Endothelial cell of umbilical vein (primary cell): ENCODE measurements around the gene CAPN2. TPM values are rescaled to one million over a fixed set of nuclear protein-coding genes. Genes with fewer than 3 reads are reported as not detected.

Experiments used
- BruUV-seq: library from RNA; stranded (reverse); fragments of 400-500 nt; replicated peaks from 2 replicates; lab custom pipeline; 2021; lab: Mats Ljungman, UMichigan
- CTCF ChIA-PET: fragments of 300-600, 350-600 bp; sonication (Branson Sonifier 250); formaldehyde crosslinking; loops from one replicate; lab custom pipeline; 2021; ENCODE audit warnings: antibody characterized with exemption, inconsistent platforms; lab: Charles Lee
- POLR2A ChIA-PET: fragments of 300-600, 350-600 bp; sonication (Branson Sonifier 250); formaldehyde crosslinking; loops from one replicate; lab custom pipeline; 2021; ENCODE audit warnings: antibody characterized with exemption, inconsistent platforms; lab: Charles Lee
- DNase-seq: peaks from one replicate; pipeline ENCODE4 v3.0.0-alpha.2; 2011; ENCODE audit warnings: low read depth, low spot score
- FAIRE-seq: peaks from 2 replicates; lab custom pipeline; 2011; peaks lifted over from hg19 to GRCh38; lab: Jason Lieb, UNC
- H2AFZ ChIP-seq: 2 replicates; pipeline ENCODE4 v1.6.0; 2012; ENCODE audit warnings: low read depth, low read length, control low read depth, inconsistent platforms
- H3K27ac ChIP-seq: 2 replicates; pipeline ENCODE4 v1.5.1; 2011; ENCODE audit warnings: low read depth, mild to moderate bottlenecking, control low read depth, low read length, moderate library complexity; ENCODE audit not compliant: insufficient read depth
- H3K27me3 ChIP-seq, 2 experiments: 2 replicates each; pipeline versions ENCODE4 v1.6.0 to v1.6.1; 2011; ENCODE audit warnings: low read length in 2 of 2, mixed read lengths in 1 of 2; ENCODE audit not compliant: control insufficient read depth in 2 of 2, insufficient read depth in 2 of 2
- H3K36me3 ChIP-seq, 2 experiments: 2 replicates in 1 of 2; 3 replicates in 1 of 2; pipeline ENCODE4 v1.5.1; 2011; ENCODE audit warnings: low read length in 2 of 2, mild to moderate bottlenecking in 1 of 2, moderate library complexity in 1 of 2; ENCODE audit not compliant: control insufficient read depth in 2 of 2, insufficient read depth in 2 of 2; ENCODE audit errors: extremely low read depth in 1 of 2
- H3K4me1 ChIP-seq: 3 replicates; pipeline ENCODE4 v1.5.1; 2011; ENCODE audit warnings: mild to moderate bottlenecking, low read length; ENCODE audit not compliant: control insufficient read depth, insufficient read depth; ENCODE audit errors: extremely low read depth
- H3K4me2 ChIP-seq: 2 replicates; pipeline ENCODE4 v1.6.1; 2011; ENCODE audit warnings: low read length, control low read depth, mixed read lengths; ENCODE audit not compliant: insufficient read depth
- H3K4me3 ChIP-seq, 3 experiments: fragments of 200-600 bp in 1 of 3; sonication (generic), shearing (Covaris generic) in 1 of 3; replicated peaks in 1 of 3; 2 replicates each; pipeline ENCODE4 v1.5.1; 2011 to 2016; ENCODE audit warnings: control low read depth in 3 of 3, low read length in 3 of 3, mild to moderate bottlenecking in 2 of 3, inconsistent platforms in 1 of 3, low read depth in 1 of 3, moderate library complexity in 1 of 3; ENCODE audit not compliant: insufficient read depth in 1 of 3
- H3K79me2 ChIP-seq: 2 replicates; pipeline ENCODE4 v1.6.0; 2012; ENCODE audit warnings: low read length, inconsistent platforms; ENCODE audit not compliant: control insufficient read depth, insufficient read depth
- H3K9ac ChIP-seq: replicated peaks from 2 replicates; pipeline ENCODE3; 2011; ENCODE audit warnings: low read length, control low read depth; ENCODE audit not compliant: insufficient read depth; ENCODE audit errors: extremely low read depth
- H3K9me1 ChIP-seq: replicated peaks from 3 replicates; pipeline ENCODE4 v1.6.0; 2011; ENCODE audit warnings: mild to moderate bottlenecking, low read length; ENCODE audit not compliant: control insufficient read depth, insufficient read depth; ENCODE audit errors: extremely low read depth
- H3K9me3 ChIP-seq: replicated peaks from 2 replicates; pipeline ENCODE4 v1.5.1; 2012; ENCODE audit warnings: low read length, inconsistent platforms; ENCODE audit not compliant: control insufficient read depth, insufficient read depth
- H4K20me1 ChIP-seq: replicated peaks from 2 replicates; pipeline ENCODE3; 2011; ENCODE audit warnings: mild to moderate bottlenecking, low read length; ENCODE audit not compliant: control insufficient read depth, insufficient read depth; ENCODE audit errors: extremely low read depth
- EZH2 ChIP-seq: IDR thresholded peaks from 2 replicates; pipeline ENCODE4 v1.6.1; 2012; ENCODE audit warnings: borderline replicate concordance, low read depth, mild to moderate bottlenecking, moderate library complexity, low read length, inconsistent platforms; ENCODE audit not compliant: severe bottlenecking
- FOS ChIP-seq: IDR thresholded peaks from 2 replicates; pipeline ENCODE4 v1.6.1; 2011; ENCODE audit warnings: mild to moderate bottlenecking, low read length, moderate library complexity, borderline replicate concordance; ENCODE audit not compliant: insufficient read depth
- GATA2 ChIP-seq: IDR thresholded peaks from 2 replicates; pipeline ENCODE4 v1.7.0; 2011; ENCODE audit warnings: low read depth, mild to moderate bottlenecking, moderate library complexity, mixed read lengths, low read length; ENCODE audit not compliant: insufficient read length, insufficient read depth
- JUN ChIP-seq: IDR thresholded peaks from 2 replicates; pipeline ENCODE4 v1.6.1; 2011; ENCODE audit warnings: borderline replicate concordance, low read depth; ENCODE audit not compliant: insufficient read length, insufficient read depth
- MYC ChIP-seq: IDR thresholded peaks from one replicate; pipeline ENCODE4 v1.6.1; 2011; ENCODE audit warnings: mild to moderate bottlenecking, low read depth, low read length
- POLR2A ChIP-seq: IDR thresholded peaks from 2 replicates; pipeline ENCODE4 v1.6.1; 2012; ENCODE audit warnings: low read depth, mild to moderate bottlenecking, control low read depth, low read length
- POLR2AphosphoS5 ChIP-seq: IDR thresholded peaks from 2 replicates; pipeline ENCODE4 v1.6.1; 2012; ENCODE audit warnings: low read depth, mild to moderate bottlenecking, control low read depth, low read length, moderate library complexity; ENCODE audit not compliant: insufficient read depth
- dilution Hi-C: fragments of 300-500 bp; cut with MboI; formaldehyde crosslinking; loops from one replicate; pipeline ENCODE4 v1.15.0; 2019; ENCODE audit warnings: low sequenced_read_pairs; ENCODE audit not compliant: extremely low pct_ligation_motif_present
- intact Hi-C: fragments of 100-400 bp; cut with micrococcal nuclease; formaldehyde crosslinking; loops from one replicate; pipeline ENCODE4 v1.10.0; 2022
- polyA plus RNA-seq, 4 experiments: library from polyadenylated mRNA; depleted of rRNA in 3 of 4; stranded (reverse) in 3 of 4; unstranded in 1 of 4; fragments of >200 nt; gene quantifications; 2 replicates each; pipeline versions ENCODE4 v1.2.1 to v1.2.3, GENCODE V29; 2011 to 2012; ENCODE audit warnings: missing spikeins in 1 of 4
- total RNA-seq: library from RNA; stranded (reverse); gene quantifications from 2 replicates; pipeline ENCODE4 v1.2.3, GENCODE V29; 2021
- TF ChIP-seq, protein P1 (sequence below), 2 donors: IDR thresholded peaks; 1 replicate in 1 of 2; 2 replicates in 1 of 2; pipeline ENCODE4 v1.5.1; 2011; ENCODE audit warnings: low read length in 2 of 2, mild to moderate bottlenecking in 2 of 2, moderate library complexity in 2 of 2, control low read depth in 1 of 2, inconsistent platforms in 1 of 2, low read depth in 1 of 2; ENCODE audit not compliant: insufficient read depth in 1 of 2; ENCODE audit errors: extremely low read depth in 1 of 2
- TF ChIP-seq, protein P2 (sequence below): IDR thresholded peaks from 2 replicates; pipeline ENCODE4 v1.6.1; 2011; ENCODE audit not compliant: insufficient read depth, insufficient read length

The CAPN2 gene
- total and polyA plus RNA-seq, 2 donors (not counting 3 experiments of a cell fraction or from before 2014, with no cell fraction given), result 110 to 420 TPM

GRCh38 chr1:223810586-223810985 is 98.2 kb downstream of the CAPN2 start:
- Histone ChIP-seq H4K20me1 (no peaks in the 10 kb centered on the region), H3K79me2 (peaks cover 10% of the 10 kb centered on the region), H3K27ac (no peak overlapping the region), H3K9me3 (no peaks in the 10 kb centered on the region), H3K9ac (no peak overlapping the region), H3K4me3 (no peak overlapping the region), H3K36me3 (peaks cover 9 to 10% of the 10 kb centered on the region in 2 experiments), H3K4me1 (peaks cover 13% of the 10 kb centered on the region), H3K9me1 (peaks cover 2% of the 10 kb centered on the region), H2AFZ (no peak overlapping the region), H3K4me2 (no peak overlapping the region), H3K27me3 (no peaks in the 10 kb centered on the region)
- dilution Hi-C loops (no loop called here), intact Hi-C loops (loop anchor here (2.0 to 5.0 kb wide), 2 partner anchors 302 to 522 kb away; partner anchors contain the start of gene FBXO28)
- TF ChIP-seq, protein P1, sequence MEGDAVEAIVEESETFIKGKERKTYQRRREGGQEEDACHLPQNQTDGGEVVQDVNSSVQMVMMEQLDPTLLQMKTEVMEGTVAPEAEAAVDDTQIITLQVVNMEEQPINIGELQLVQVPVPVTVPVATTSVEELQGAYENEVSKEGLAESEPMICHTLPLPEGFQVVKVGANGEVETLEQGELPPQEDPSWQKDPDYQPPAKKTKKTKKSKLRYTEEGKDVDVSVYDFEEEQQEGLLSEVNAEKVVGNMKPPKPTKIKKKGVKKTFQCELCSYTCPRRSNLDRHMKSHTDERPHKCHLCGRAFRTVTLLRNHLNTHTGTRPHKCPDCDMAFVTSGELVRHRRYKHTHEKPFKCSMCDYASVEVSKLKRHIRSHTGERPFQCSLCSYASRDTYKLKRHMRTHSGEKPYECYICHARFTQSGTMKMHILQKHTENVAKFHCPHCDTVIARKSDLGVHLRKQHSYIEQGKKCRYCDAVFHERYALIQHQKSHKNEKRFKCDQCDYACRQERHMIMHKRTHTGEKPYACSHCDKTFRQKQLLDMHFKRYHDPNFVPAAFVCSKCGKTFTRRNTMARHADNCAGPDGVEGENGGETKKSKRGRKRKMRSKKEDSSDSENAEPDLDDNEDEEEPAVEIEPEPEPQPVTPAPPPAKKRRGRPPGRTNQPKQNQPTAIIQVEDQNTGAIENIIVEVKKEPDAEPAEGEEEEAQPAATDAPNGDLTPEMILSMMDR (IDR thresholded peaks at IDR 0.05; ENCODE audit: extremely low read depth in 1 of 2, insufficient read depth in 1 of 2, low read depth in 1 of 2, low read length in 2 of 2), result no peak
- TF ChIP-seq MYC (no peak), POLR2A (no peak), POLR2AphosphoS5 (no peak), EZH2 (no peak), FOS (no peak), GATA2 (no peak), JUN (no peak)
- TF ChIP-seq, protein P2, sequence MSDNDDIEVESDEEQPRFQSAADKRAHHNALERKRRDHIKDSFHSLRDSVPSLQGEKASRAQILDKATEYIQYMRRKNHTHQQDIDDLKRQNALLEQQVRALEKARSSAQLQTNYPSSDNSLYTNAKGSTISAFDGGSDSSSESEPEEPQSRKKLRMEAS, result no peak
- CTCF ChIA-PET, result interaction anchor here (1.1 to 2.7 kb wide), 12 partner anchors 10 to 296 kb away, joined by 3 to 41 read pairs (median 10); partner anchors contain the start of gene TP53BP2
- POLR2A ChIA-PET, result interaction anchor here (0.6 kb wide), 1 partner anchor 21 kb away, joined by 3 read pairs; no protein-coding TSS in a partner anchor
- DNase-seq, result peak; percentile 17
- no peak for FAIRE-seq
- no TSS peak for BruUV-seq
